SK-N-SH (cell line): ENCODE data around the gene DMBT1. TPM values are rescaled to one million over a fixed set of nuclear protein-coding genes. Genes with fewer than 3 reads are reported as not detected.

Experiments used
- CTCF ChIA-PET: fragments of 300-600, 350-600 bp; formaldehyde crosslinking; extraction: SDS; loops from one replicate; lab custom pipeline; 2021; lab: Yijun Ruan, JAX
- POLR2A ChIA-PET: fragments of 350-600 bp; sonication (Branson Sonifier 250); formaldehyde crosslinking; extraction: SDS; loops from one replicate; lab custom pipeline; 2020; ENCODE audit warnings: antibody characterized with exemption, inconsistent platforms; lab: Yijun Ruan, JAX
- DNase-seq: peaks from one replicate; pipeline ENCODE4 v3.0.0; 2012
- H2AFZ ChIP-seq: fragments of 200-600 bp; sonication (generic); 2 replicates; pipeline ENCODE4 v1.8.1; 2016; ENCODE audit warnings: antibody characterized with exemption, mild to moderate bottlenecking, low read depth
- H3F3A ChIP-seq: fragments of 200-600 bp; sonication (generic); replicated peaks from 2 replicates; pipeline ENCODE3; 2016; ENCODE audit warnings: antibody characterized with exemption, mild to moderate bottlenecking; ENCODE audit not compliant: insufficient read depth
- H3K27ac ChIP-seq, 2 experiments: fragments of 200-500 bp in 1 of 2; fragments of 200-600 bp in 1 of 2; sonication (Bioruptor generic) in 1 of 2; sonication (generic), shearing (Covaris generic) in 1 of 2; 2 replicates each; pipeline versions ENCODE4 v1.5.1 to v1.6.1; 2014 to 2016; ENCODE audit warnings: low read depth in 2 of 2, inconsistent platforms in 1 of 2, low read length in 1 of 2, mild to moderate bottlenecking in 1 of 2, mixed read lengths in 1 of 2
- H3K27me3 ChIP-seq: fragments of 200-600 bp; sonication (generic), shearing (Covaris generic); 2 replicates; pipeline ENCODE4 v1.6.1; 2016; ENCODE audit warnings: mixed run types; ENCODE audit not compliant: insufficient read depth
- H3K36me3 ChIP-seq, 2 experiments: fragments of 200-500 bp in 1 of 2; fragments of 200-600 bp in 1 of 2; sonication (Bioruptor generic) in 1 of 2; sonication (generic) in 1 of 2; replicated peaks in 1 of 2; 2 replicates each; pipeline versions ENCODE3 to v1.5.1; 2014 to 2016; ENCODE audit warnings: low read length in 1 of 2, mild to moderate bottlenecking in 1 of 2; ENCODE audit not compliant: insufficient read depth in 2 of 2, control insufficient read depth in 1 of 2
- H3K4me1 ChIP-seq, 2 experiments: fragments of 200-500 bp in 1 of 2; fragments of 200-600 bp in 1 of 2; sonication (Bioruptor generic) in 1 of 2; sonication (generic), shearing (Covaris generic) in 1 of 2; 2 replicates each; pipeline versions ENCODE4 v1.5.1 to v1.6.1; 2014 to 2016; ENCODE audit warnings: low read depth in 1 of 2, low read length in 1 of 2, mixed run types in 1 of 2; ENCODE audit not compliant: insufficient read depth in 2 of 2, control insufficient read depth in 1 of 2
- H3K4me2 ChIP-seq: fragments of 200-600 bp; sonication (generic), shearing (Covaris generic); 2 replicates; pipeline ENCODE4 v1.6.1; 2017; ENCODE audit warnings: mixed run types
- H3K4me3 ChIP-seq, 2 experiments: fragments of 200-500 bp in 1 of 2; fragments of 200-600 bp in 1 of 2; sonication (Bioruptor generic) in 1 of 2; sonication (generic), shearing (Covaris generic) in 1 of 2; 2 replicates each; pipeline versions ENCODE4 v1.5.1 to v1.8.1; 2014 to 2016; ENCODE audit warnings: low read depth in 2 of 2, inconsistent platforms in 1 of 2, low read length in 1 of 2, mild to moderate bottlenecking in 1 of 2, mixed read lengths in 1 of 2, moderate library complexity in 1 of 2
- H3K79me2 ChIP-seq: fragments of 200-600 bp; sonication (generic); 2 replicates; pipeline ENCODE4 v1.8.1; 2017; ENCODE audit warnings: mild to moderate bottlenecking; ENCODE audit not compliant: insufficient read depth
- H3K9ac ChIP-seq: fragments of 200-600 bp; sonication (generic); 2 replicates; pipeline ENCODE4 v1.6.1; 2017; ENCODE audit warnings: mixed run types
- H3K9me2 ChIP-seq: fragments of 200-600 bp; sonication (generic); 2 replicates; pipeline ENCODE4 v1.6.1; 2017; ENCODE audit warnings: mixed run types
- H3K9me3 ChIP-seq: fragments of 200-600 bp; sonication (generic); 2 replicates; pipeline ENCODE4 v1.6.1; 2017; ENCODE audit warnings: mixed run types, mild to moderate bottlenecking, moderate library complexity
- H4K20me1 ChIP-seq: fragments of 200-600 bp; sonication (generic); 2 replicates; pipeline ENCODE4 v1.6.1; 2017; ENCODE audit warnings: mild to moderate bottlenecking, mixed run types; ENCODE audit not compliant: insufficient read depth
- CHD2 ChIP-seq: fragments of 150-350 bp; IDR thresholded peaks from 2 replicates; pipeline ENCODE4 v1.6.1; 2018; ENCODE audit warnings: low read length; ENCODE audit not compliant: partially characterized antibody
- EP300 ChIP-seq, 2 experiments: IDR thresholded peaks; 2 replicates each; pipeline versions ENCODE4 v1.4.0 to v1.6.1; 2012; ENCODE audit warnings: borderline replicate concordance in 1 of 2, low read depth in 1 of 2, low read length in 1 of 2
- EZH2phosphoT487 ChIP-seq: fragments of 200-600 bp; sonication (generic); IDR thresholded peaks from 2 replicates; pipeline ENCODE4 v1.6.1; 2017; ENCODE audit warnings: low read depth, mixed run types, mild to moderate bottlenecking, antibody characterized with exemption, moderate library complexity, borderline replicate concordance
- FOSL2 ChIP-seq: IDR thresholded peaks from 2 replicates; pipeline ENCODE4 v1.4.0; 2012; ENCODE audit warnings: low read depth, mild to moderate bottlenecking, moderate library complexity, borderline replicate concordance
- FOXM1 ChIP-seq: IDR thresholded peaks from 2 replicates; pipeline ENCODE4 v1.4.0; 2012; ENCODE audit warnings: low read depth, mild to moderate bottlenecking
- GABPA ChIP-seq: IDR thresholded peaks from 2 replicates; pipeline ENCODE4 v1.4.0; 2012; ENCODE audit warnings: low read depth, mild to moderate bottlenecking
- GATA2 ChIP-seq: sonication (generic); formaldehyde crosslinking; IDR thresholded peaks from 2 replicates; pipeline ENCODE4 v1.5.0; 2020; ENCODE audit warnings: mild to moderate bottlenecking, missing genetic modification reagents
- IRF3 ChIP-seq: fragments of 150-350 bp; IDR thresholded peaks from 2 replicates; pipeline ENCODE4 v1.6.1; 2016; ENCODE audit warnings: mild to moderate bottlenecking, low read depth, low read length
- MAX ChIP-seq: IDR thresholded peaks from 2 replicates; pipeline ENCODE4 v1.4.0; 2012; ENCODE audit warnings: low read depth
- MXI1 ChIP-seq: IDR thresholded peaks from 2 replicates; pipeline ENCODE4 v1.6.1; 2012; ENCODE audit warnings: mild to moderate bottlenecking, low read depth, low read length, improper control_type of control experiment
- NRF1 ChIP-seq: IDR thresholded peaks from 2 replicates; pipeline ENCODE4 v1.6.1; 2012; ENCODE audit warnings: low read depth, mild to moderate bottlenecking, low read length
- RCOR1 ChIP-seq: fragments of 150-350 bp; IDR thresholded peaks from 2 replicates; pipeline ENCODE4 v1.6.1; 2017; ENCODE audit warnings: antibody characterized with exemption, low read length
- REST ChIP-seq: IDR thresholded peaks from 2 replicates; pipeline ENCODE4 v1.6.1; 2012; ENCODE audit warnings: mild to moderate bottlenecking, low read depth, low read length, moderate library complexity
- SIN3A ChIP-seq: IDR thresholded peaks from 2 replicates; pipeline ENCODE4 v1.6.1; 2012; ENCODE audit warnings: low read depth, mild to moderate bottlenecking, low read length, moderate library complexity, borderline replicate concordance
- TEAD4 ChIP-seq: IDR thresholded peaks from 2 replicates; pipeline ENCODE4 v1.4.0; 2012; ENCODE audit warnings: mild to moderate bottlenecking, borderline replicate concordance; ENCODE audit not compliant: insufficient read depth
- USF2 ChIP-seq: fragments of 150-350 bp; IDR thresholded peaks from 2 replicates; pipeline ENCODE4 v1.6.1; 2017; ENCODE audit warnings: antibody characterized with exemption, low read length, low read depth, borderline replicate concordance
- YY1 ChIP-seq: IDR thresholded peaks from 2 replicates; pipeline ENCODE4 v1.4.0; 2012; ENCODE audit warnings: low read depth, mild to moderate bottlenecking
- ZBTB33 ChIP-seq: IDR thresholded peaks from 2 replicates; pipeline ENCODE4 v1.4.0; 2012; ENCODE audit warnings: low read depth, borderline replicate concordance
- WGBS: methylation state at CpG from one replicate; pipeline ENCODE4 v1.1.6; 2017; ENCODE audit warnings: low lambda C conversion rate; 5-methylcytosine and 5-hydroxymethylcytosine counted together
- polyA plus RNA-seq, 3 experiments: library from polyadenylated mRNA; depleted of rRNA; stranded (reverse); fragments of >200 nt; gene quantifications; 2 replicates each; pipeline ENCODE4 v1.2.3, GENCODE V29; 2012

DMBT1 gene
- polyA plus RNA-seq, 1 of the 3 experiments (the other 2 are of a cell fraction), result not detected

GRCh38 chr10:122630526-122630925, 70.0 kb downstream of the DMBT1 start:
- WGBS, result 31% methylated on average over 6 of the region's 6 CpGs
- ChIA-PET CTCF (interaction anchor here (2.1 kb wide), 1 partner anchor 18 kb away, joined by 10 read pairs; no protein-coding TSS in a partner anchor), POLR2A (no interaction called here)
- Histone ChIP-seq H3K36me3 (no peaks in the 10 kb centered on the region), H4K20me1 (no peaks in the 10 kb centered on the region), H3K9ac (no peak overlapping the region), H2AFZ (no peak overlapping the region), H3K4me3 (no peak overlapping the region), H3F3A (no peaks in the 10 kb centered on the region), H3K4me2 (no peak overlapping the region), H3K79me2 (no peaks in the 10 kb centered on the region), H3K4me1 (peaks cover 0 to 14% of the 10 kb centered on the region in 2 experiments; a peak in 1 of 4 replicates), H3K27me3 (no peaks in the 10 kb centered on the region), H3K9me3 (no peaks in the 10 kb centered on the region), H3K9me2 (no peaks in the 10 kb centered on the region), H3K27ac (no peak overlapping the region)
- TF ChIP-seq GATA2 (CRISPR knock-in tag), result no peak
- TF ChIP-seq FOXM1, result no peak
- no peak for TF ChIP-seq USF2
- TF ChIP-seq ZBTB33, result no peak
- TF ChIP-seq MAX, result no peak
- TF ChIP-seq EZH2phosphoT487, result no peak
- TF ChIP-seq TEAD4, result no peak
- no peak for TF ChIP-seq IRF3
- TF ChIP-seq SIN3A, result no peak
- no peak for TF ChIP-seq GABPA
- TF ChIP-seq REST, result no peak
- TF ChIP-seq RCOR1, result no peak
- TF ChIP-seq EP300 (IDR thresholded peaks at IDR 0.05; ENCODE audit: borderline replicate concordance in 1 of 2, low read depth in 1 of 2, low read length in 1 of 2), result no peak
- TF ChIP-seq FOSL2, result no peak
- no peak for TF ChIP-seq MXI1
- TF ChIP-seq CHD2, result no peak
- TF ChIP-seq YY1, result no peak
- TF ChIP-seq NRF1, result no peak
- DNase-seq, result no peak
